Neural progenitor cell (in vitro differentiated cells): ENCODE data around the gene PHETA1. TPM values are rescaled to one million over a fixed set of nuclear protein-coding genes. Genes with fewer than 3 reads are reported as not detected.

Experiments
- DNase-seq: peaks from one replicate; pipeline ENCODE4 v3.0.0-alpha.2; 2016; ENCODE audit warnings: low spot score
- H2AFZ ChIP-seq: fragments of 200-600 bp; sonication (generic); replicated peaks from 2 replicates; pipeline ENCODE4 v1.6.1; 2016; ENCODE audit warnings: antibody characterized with exemption
- H3F3A ChIP-seq: fragments of 200-600 bp; sonication (generic); 2 replicates; pipeline ENCODE4 v1.6.1; 2016; ENCODE audit warnings: antibody characterized with exemption, low read depth
- H3K27ac ChIP-seq: fragments of 200-600 bp; sonication (generic); 2 replicates; pipeline ENCODE4 v1.5.1; 2016; ENCODE audit warnings: mild to moderate bottlenecking
- H3K27me3 ChIP-seq: fragments of 200-600 bp; sonication (generic); 2 replicates; pipeline ENCODE4 v1.6.1; 2016; ENCODE audit warnings: mild to moderate bottlenecking, moderate library complexity
- H3K36me3 ChIP-seq: fragments of 200-600 bp; sonication (generic); 2 replicates; pipeline ENCODE4 v1.5.1; 2016
- H3K4me1 ChIP-seq: fragments of 200-600 bp; sonication (generic); 2 replicates; pipeline ENCODE4 v1.6.1; 2016; ENCODE audit warnings: mixed run types
- H3K4me2 ChIP-seq: fragments of 200-600 bp; sonication (generic); 2 replicates; pipeline ENCODE4 v1.6.1; 2016
- H3K4me3 ChIP-seq: fragments of 200-600 bp; sonication (generic); 2 replicates; pipeline ENCODE4 v1.5.1; 2016
- H3K79me2 ChIP-seq: fragments of 200-600 bp; sonication (generic); 2 replicates; pipeline ENCODE4 v1.6.1; 2016; ENCODE audit warnings: low read depth
- H3K9ac ChIP-seq: fragments of 200-600 bp; sonication (generic); 2 replicates; pipeline ENCODE4 v1.6.1; 2016
- H3K9me3 ChIP-seq: fragments of 200-600 bp; sonication (generic); 2 replicates; pipeline ENCODE4 v1.5.1; 2016; ENCODE audit warnings: low read depth
- H4K20me1 ChIP-seq: fragments of 200-600 bp; sonication (generic); 2 replicates; pipeline ENCODE4 v1.6.1; 2016; ENCODE audit warnings: low read depth
- H3K27ac Mint-ChIP-seq: 3 replicates; pipeline ENCODE4 v1.8.0; 2021; ENCODE audit warnings: mixed read lengths
- H3K27me3 Mint-ChIP-seq: 2 replicates; pipeline ENCODE4 v1.8.0; 2022; ENCODE audit warnings: low read depth, mild to moderate bottlenecking, inconsistent platforms, moderate library complexity, mixed read lengths; ENCODE audit not compliant: insufficient read depth
- H3K36me3 Mint-ChIP-seq: 3 replicates; pipeline ENCODE4 v1.8.0; 2021; ENCODE audit warnings: mixed read lengths
- H3K4me1 Mint-ChIP-seq: 3 replicates; pipeline ENCODE4 v1.8.0; 2021; ENCODE audit warnings: mixed read lengths
- H3K4me3 Mint-ChIP-seq: 3 replicates; pipeline ENCODE4 v1.8.0; 2021; ENCODE audit warnings: mild to moderate bottlenecking, moderate library complexity, mixed read lengths
- H3K9me3 Mint-ChIP-seq: 3 replicates; pipeline ENCODE4 v1.8.0; 2020; ENCODE audit warnings: mixed read lengths
- CTCF ChIP-seq: fragments of 200-600 bp; sonication (generic); IDR thresholded peaks from 2 replicates; pipeline ENCODE4 v1.5.1; 2017; ENCODE audit warnings: antibody characterized with exemption, mild to moderate bottlenecking
- EZH2 ChIP-seq: fragments of 200-600 bp; sonication (generic); IDR thresholded peaks from 2 replicates; pipeline ENCODE4 v1.6.1; 2017; ENCODE audit warnings: antibody characterized with exemption, mild to moderate bottlenecking, moderate library complexity
- EZH2phosphoT487 ChIP-seq: fragments of 200-600 bp; sonication (generic); IDR thresholded peaks from 2 replicates; pipeline ENCODE4 v1.6.1; 2017; ENCODE audit warnings: antibody characterized with exemption
- total RNA-seq: library from RNA; depleted of rRNA; stranded (reverse); fragments of >200 nt; gene quantifications from 2 replicates; pipeline ENCODE4 v1.2.3, GENCODE V29; 2015; ENCODE audit warnings: low replicate concordance

The PHETA1 gene
- total RNA-seq, 1 donor from 2014 or later = 1.5 TPM

DNA sequence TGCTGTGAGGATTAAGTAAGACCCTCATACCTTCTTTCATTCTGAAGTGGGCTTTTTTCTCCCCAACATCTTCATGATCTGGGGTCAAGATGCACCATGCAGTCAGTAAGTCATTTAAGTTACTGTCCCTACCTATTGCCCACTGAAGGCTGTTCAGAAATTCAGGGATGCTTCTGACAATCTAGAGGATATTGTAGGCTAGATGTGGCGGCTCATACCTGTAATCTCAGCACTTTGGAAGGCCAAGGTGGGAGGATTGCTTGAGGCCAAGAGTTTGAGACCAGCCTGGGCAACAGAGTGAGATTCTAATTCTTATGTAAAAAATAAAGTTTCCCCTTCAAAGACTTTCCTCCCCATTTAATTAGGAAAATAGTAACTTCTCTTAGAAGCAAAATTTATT lies 28.7 kb downstream of the PHETA1 start:
- no peaks in the 10 kb centered on the region for H3K27me3 Mint-ChIP-seq
- H3K27ac Mint-ChIP-seq = no peak overlapping the region
- Histone ChIP-seq H3F3A (no peaks in the 10 kb centered on the region), H3K9me3 (no peaks in the 10 kb centered on the region), H3K4me1 (no peaks in the 10 kb centered on the region), H3K4me3 (no peak overlapping the region), H3K9ac (no peak overlapping the region), H3K4me2 (no peak overlapping the region), H3K79me2 (no peaks in the 10 kb centered on the region), H3K27ac (no peak overlapping the region), H4K20me1 (no peaks in the 10 kb centered on the region), H3K36me3 (no peaks in the 10 kb centered on the region), H2AFZ (no peak overlapping the region), H3K27me3 (no peaks in the 10 kb centered on the region)
- no peak overlapping the region for H3K4me3 Mint-ChIP-seq
- TF ChIP-seq EZH2 = no peak
- no peak for TF ChIP-seq CTCF
- no peak for TF ChIP-seq EZH2phosphoT487
- no peaks in the 10 kb centered on the region for H3K9me3 Mint-ChIP-seq
- no peaks in the 10 kb centered on the region for H3K36me3 Mint-ChIP-seq
- H3K4me1 Mint-ChIP-seq = peaks cover 4% of the 10 kb centered on the region
- DNase-seq = no peak

DNA sequence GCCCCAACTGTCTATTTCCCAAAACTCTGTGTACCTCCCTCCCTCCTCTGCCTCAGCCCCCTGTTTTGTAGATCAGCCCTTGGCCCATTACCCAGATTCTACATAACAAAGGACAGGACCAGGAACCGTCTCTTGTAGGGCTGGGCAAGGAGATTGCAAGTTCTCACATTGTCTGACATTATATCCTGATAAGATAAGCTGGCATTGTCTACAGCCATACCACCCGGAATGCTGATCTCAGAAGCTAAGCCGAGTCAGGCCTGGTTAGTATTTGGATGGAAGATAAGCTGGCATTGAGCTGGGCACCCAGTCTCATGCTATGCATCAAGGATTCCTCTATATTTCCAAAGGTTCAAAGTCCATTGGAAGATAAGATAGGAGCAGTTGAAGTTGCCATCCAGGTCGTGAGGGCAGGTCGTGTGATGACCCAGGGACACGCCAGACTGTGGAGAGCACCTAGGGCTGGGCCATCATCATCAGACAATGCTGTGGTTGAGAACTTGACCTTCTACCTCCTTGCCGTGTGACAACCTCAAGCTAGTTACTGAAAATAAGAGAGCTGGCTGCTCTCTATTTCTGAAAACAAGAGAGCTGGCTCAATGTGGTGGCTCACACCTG lies 29.5 kb downstream of the PHETA1 start:
- no peaks in the 10 kb centered on the region for H3K27me3 Mint-ChIP-seq
- H3K27ac ChIP-seq = no peak overlapping the region

GRCh38 chr12:111338096-111338495 lies 30.8 kb downstream of the PHETA1 start:
- DNase-seq = no peak
- no peak overlapping the region for H3K27ac Mint-ChIP-seq

More for the DNA sequence above, 29.5 kb downstream of the PHETA1 start:
- Mint-ChIP-seq H3K4me1 (peaks cover 4% of the 10 kb centered on the region), H3K4me3 (no peak overlapping the region), H3K9me3 (no peaks in the 10 kb centered on the region), H3K36me3 (no peaks in the 10 kb centered on the region), H3K27ac (no peak overlapping the region)
- Histone ChIP-seq H3K9me3 (no peaks in the 10 kb centered on the region), H3K4me3 (no peak overlapping the region), H2AFZ (no peak overlapping the region), H3K9ac (no peak overlapping the region), H3K4me2 (no peak overlapping the region), H3K27me3 (no peaks in the 10 kb centered on the region), H3K79me2 (no peaks in the 10 kb centered on the region), H3K36me3 (no peaks in the 10 kb centered on the region), H3F3A (no peaks in the 10 kb centered on the region), H4K20me1 (no peaks in the 10 kb centered on the region), H3K4me1 (no peaks in the 10 kb centered on the region)
- DNase-seq = no peak
- TF ChIP-seq CTCF = no peak
- no peak for TF ChIP-seq EZH2phosphoT487
- TF ChIP-seq EZH2 = no peak

More at GRCh38 chr12:111338096-111338495, 30.8 kb downstream of the PHETA1 start:
- Histone ChIP-seq H3K4me2 (no peak overlapping the region), H3K79me2 (no peaks in the 10 kb centered on the region), H4K20me1 (no peaks in the 10 kb centered on the region), H3K9ac (no peak overlapping the region), H3F3A (no peaks in the 10 kb centered on the region), H3K4me1 (no peaks in the 10 kb centered on the region), H3K4me3 (no peak overlapping the region), H2AFZ (no peak overlapping the region), H3K36me3 (no peaks in the 10 kb centered on the region), H3K27ac (no peak overlapping the region), H3K9me3 (no peaks in the 10 kb centered on the region), H3K27me3 (no peaks in the 10 kb centered on the region)
- no peak overlapping the region for H3K4me3 Mint-ChIP-seq
- no peaks in the 10 kb centered on the region for H3K36me3 Mint-ChIP-seq
- H3K9me3 Mint-ChIP-seq = no peaks in the 10 kb centered on the region
- H3K27me3 Mint-ChIP-seq = no peaks in the 10 kb centered on the region
- peaks cover 4% of the 10 kb centered on the region for H3K4me1 Mint-ChIP-seq
- no peak for TF ChIP-seq CTCF
- TF ChIP-seq EZH2 = no peak
- no peak for TF ChIP-seq EZH2phosphoT487
